Fibroblast of lung (primary cell): Measurements from ENCODE around the gene MACO1. TPM values are rescaled to one million over a fixed set of nuclear protein-coding genes. Genes with fewer than 3 reads are reported as not detected.

Experiments used
- DNase-seq, 2 donors: peaks; one replicate each; pipeline versions ENCODE4 v3.0.0 to v3.0.0-alpha.2; 2010; ENCODE audit warnings: low read depth in 2 of 2
- H2AFZ ChIP-seq: 2 replicates; pipeline ENCODE4 v1.5.1; 2012; ENCODE audit warnings: low read length, control low read depth, inconsistent platforms
- H3K27ac ChIP-seq: 2 replicates; pipeline ENCODE4 v1.5.1; 2011; ENCODE audit warnings: low read length, control low read depth; ENCODE audit not compliant: insufficient read depth
- H3K27me3 ChIP-seq: 2 replicates; pipeline ENCODE4 v1.5.1; 2011; ENCODE audit warnings: mild to moderate bottlenecking, low read length; ENCODE audit not compliant: control insufficient read depth, insufficient read depth
- H3K36me3 ChIP-seq: 2 replicates; pipeline ENCODE4 v1.5.1; 2011; ENCODE audit warnings: low read length; ENCODE audit not compliant: control insufficient read depth, insufficient read depth
- H3K4me1 ChIP-seq: 2 replicates; pipeline ENCODE4 v1.5.1; 2011; ENCODE audit warnings: low read length; ENCODE audit not compliant: control insufficient read depth, insufficient read depth; ENCODE audit errors: extremely low read depth
- H3K4me2 ChIP-seq: 2 replicates; pipeline ENCODE4 v1.5.1; 2011; ENCODE audit warnings: low read length, control low read depth; ENCODE audit not compliant: insufficient read depth; ENCODE audit errors: extremely low read depth
- H3K4me3 ChIP-seq, 4 experiments: fragments of 200-600 bp in 1 of 4; sonication (generic) in 1 of 4; replicated peaks in 1 of 4; 2 replicates each; pipeline ENCODE4 v1.5.1; 2011 to 2016; ENCODE audit warnings: low read length in 4 of 4, low read depth in 3 of 4, mild to moderate bottlenecking in 3 of 4, control low read depth in 2 of 4, inconsistent platforms in 1 of 4, mixed read lengths in 1 of 4; ENCODE audit not compliant: insufficient read depth in 1 of 4; ENCODE audit errors: control extremely low read depth in 1 of 4
- H3K79me2 ChIP-seq: 2 replicates; pipeline ENCODE4 v1.5.1; 2012; ENCODE audit warnings: mild to moderate bottlenecking, low read length, inconsistent platforms; ENCODE audit not compliant: control insufficient read depth, insufficient read depth
- H3K9ac ChIP-seq: 2 replicates; pipeline ENCODE4 v1.5.1; 2011; ENCODE audit warnings: mild to moderate bottlenecking, low read length, control low read depth; ENCODE audit not compliant: insufficient read depth
- H3K9me3 ChIP-seq: 2 replicates; pipeline ENCODE4 v1.5.1; 2012; ENCODE audit warnings: low read depth, low read length; ENCODE audit not compliant: control insufficient read depth, insufficient read depth
- H4K20me1 ChIP-seq: 2 replicates; pipeline ENCODE4 v1.5.1; 2011; ENCODE audit warnings: low read length; ENCODE audit not compliant: control insufficient read depth, insufficient read depth; ENCODE audit errors: extremely low read depth
- EZH2 ChIP-seq: IDR thresholded peaks from 2 replicates; pipeline ENCODE4 v1.5.1; 2012; ENCODE audit warnings: low read length, control low read depth, mild to moderate bottlenecking; ENCODE audit errors: missing control alignments
- polyA plus RNA-seq, 2 donors: library from polyadenylated mRNA; depleted of rRNA in 1 of 2; stranded (reverse) in 1 of 2; unstranded in 1 of 2; fragments of >200 nt; gene quantifications; 2 replicates each; pipeline ENCODE4 v1.2.1, GENCODE V29; 2011 to 2012; ENCODE audit warnings: missing spikeins in 1 of 2
- total RNA-seq: library from RNA; depleted of rRNA; stranded (reverse); fragments of >200 nt; gene quantifications from 2 replicates; pipeline ENCODE4 v1.2.1, GENCODE V29; 2014
- TF ChIP-seq, protein P1 (sequence below), 2 donors: IDR thresholded peaks in 1 of 2; conservative IDR thresholded peaks in 1 of 2; 1 replicate in 1 of 2; 2 replicates in 1 of 2; pipeline ENCODE4 v1.5.1; 2011 to 2012; ENCODE audit warnings: low read length in 2 of 2, control low read depth in 1 of 2, inconsistent platforms in 1 of 2, low read depth in 1 of 2, mild to moderate bottlenecking in 1 of 2

MACO1 gene
- total and polyA plus RNA-seq, 2 donors (not counting 1 experiment from before 2014, with no cell fraction given) = 14.2 to 17.5 TPM

DNA sequence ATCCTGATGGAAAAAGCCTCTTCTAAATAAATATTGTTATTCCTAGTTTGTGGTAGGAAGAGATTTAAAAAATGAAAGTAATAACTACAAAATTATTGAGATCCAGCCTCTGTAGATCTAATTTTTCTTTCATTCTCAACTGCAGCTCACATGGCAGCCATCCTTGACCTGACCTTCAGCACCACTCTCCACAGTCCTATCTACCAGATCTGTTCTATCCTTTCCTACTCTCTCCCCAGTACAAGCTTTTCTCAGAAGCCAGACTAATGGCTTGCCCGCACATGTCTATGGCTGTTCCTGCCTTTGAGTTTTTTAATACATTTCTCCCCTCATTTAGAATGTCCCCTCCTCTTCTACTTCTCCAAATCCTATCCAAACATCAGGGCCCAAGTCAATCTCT is 51.5 kb downstream of the MACO1 start:
- Histone ChIP-seq H3K27me3 (no peaks in the 10 kb centered on the region), H2AFZ (no peak overlapping the region), H3K79me2 (no peaks in the 10 kb centered on the region), H3K9ac (no peak overlapping the region), H3K4me1 (no peaks in the 10 kb centered on the region), H3K9me3 (no peaks in the 10 kb centered on the region), H3K27ac (no peak overlapping the region), H3K36me3 (no peaks in the 10 kb centered on the region), H3K4me3 (no peak overlapping the region), H4K20me1 (no peaks in the 10 kb centered on the region), H3K4me2 (no peak overlapping the region)
- TF ChIP-seq, protein P1, sequence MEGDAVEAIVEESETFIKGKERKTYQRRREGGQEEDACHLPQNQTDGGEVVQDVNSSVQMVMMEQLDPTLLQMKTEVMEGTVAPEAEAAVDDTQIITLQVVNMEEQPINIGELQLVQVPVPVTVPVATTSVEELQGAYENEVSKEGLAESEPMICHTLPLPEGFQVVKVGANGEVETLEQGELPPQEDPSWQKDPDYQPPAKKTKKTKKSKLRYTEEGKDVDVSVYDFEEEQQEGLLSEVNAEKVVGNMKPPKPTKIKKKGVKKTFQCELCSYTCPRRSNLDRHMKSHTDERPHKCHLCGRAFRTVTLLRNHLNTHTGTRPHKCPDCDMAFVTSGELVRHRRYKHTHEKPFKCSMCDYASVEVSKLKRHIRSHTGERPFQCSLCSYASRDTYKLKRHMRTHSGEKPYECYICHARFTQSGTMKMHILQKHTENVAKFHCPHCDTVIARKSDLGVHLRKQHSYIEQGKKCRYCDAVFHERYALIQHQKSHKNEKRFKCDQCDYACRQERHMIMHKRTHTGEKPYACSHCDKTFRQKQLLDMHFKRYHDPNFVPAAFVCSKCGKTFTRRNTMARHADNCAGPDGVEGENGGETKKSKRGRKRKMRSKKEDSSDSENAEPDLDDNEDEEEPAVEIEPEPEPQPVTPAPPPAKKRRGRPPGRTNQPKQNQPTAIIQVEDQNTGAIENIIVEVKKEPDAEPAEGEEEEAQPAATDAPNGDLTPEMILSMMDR (conservative IDR thresholded peaks at IDR 0.05 in 1 of 2, IDR thresholded peaks at IDR 0.05 in 1 of 2; ENCODE audit: low read depth in 1 of 2, low read length in 2 of 2) = no peak
- no peak for DNase-seq

DNA sequence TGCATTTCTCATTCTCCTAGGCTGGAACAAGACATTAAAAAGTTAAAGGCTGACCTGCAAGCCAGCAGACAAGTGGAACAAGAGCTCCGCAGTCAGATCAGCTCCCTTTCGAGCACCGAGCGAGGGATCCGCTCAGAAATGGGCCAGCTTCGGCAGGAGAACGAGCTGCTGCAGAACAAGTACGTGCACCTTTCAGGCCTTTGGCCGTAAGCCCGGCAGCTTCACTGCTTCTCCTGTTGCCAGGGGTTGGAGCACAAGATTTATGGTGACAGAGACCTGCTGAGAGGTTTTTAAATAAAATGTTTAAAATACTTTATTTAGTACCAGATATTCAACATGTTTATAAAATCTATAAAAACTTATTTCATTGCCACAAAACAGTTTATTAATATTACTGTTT is 53.4 kb downstream of the MACO1 start:
- no peaks in the 10 kb centered on the region for H3K9me3 ChIP-seq
- no peak overlapping the region for H3K4me3 ChIP-seq
- no peak for TF ChIP-seq EZH2
- TF ChIP-seq, protein P1 (conservative IDR thresholded peaks at IDR 0.05 in 1 of 2, IDR thresholded peaks at IDR 0.05 in 1 of 2; ENCODE audit: low read depth in 1 of 2, low read length in 2 of 2) = no peak
- H3K9ac ChIP-seq = no peak overlapping the region
- no peak overlapping the region for H3K27ac ChIP-seq
- H3K4me1 ChIP-seq = no peaks in the 10 kb centered on the region
- H3K27me3 ChIP-seq = no peaks in the 10 kb centered on the region
- no peak for DNase-seq
- no peak overlapping the region for H3K4me2 ChIP-seq
- H2AFZ ChIP-seq = no peak overlapping the region
- no peaks in the 10 kb centered on the region for H3K79me2 ChIP-seq
- H3K36me3 ChIP-seq = no peaks in the 10 kb centered on the region
- no peaks in the 10 kb centered on the region for H4K20me1 ChIP-seq

DNA sequence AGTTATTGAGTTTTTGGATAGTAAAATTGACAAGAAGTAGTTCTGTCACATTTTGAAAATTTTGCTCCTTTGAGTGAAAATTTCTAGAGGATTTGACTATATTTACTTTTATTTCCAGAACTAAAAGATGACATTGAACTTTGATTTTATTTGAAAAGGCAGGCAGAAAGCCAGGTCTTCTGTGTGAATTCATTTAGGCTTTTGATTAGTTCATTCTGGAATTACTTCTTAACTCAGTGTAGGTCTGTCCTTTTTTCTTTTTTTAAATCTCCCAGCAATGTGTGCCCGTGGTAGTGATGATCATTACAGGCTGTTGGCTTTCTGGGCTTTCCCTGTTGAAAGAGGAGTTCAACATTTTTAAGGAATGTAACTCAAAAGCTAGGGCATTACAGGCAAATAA is 53.8 kb downstream of the MACO1 start:
- H3K4me1 ChIP-seq = no peaks in the 10 kb centered on the region
- TF ChIP-seq, protein P1 (conservative IDR thresholded peaks at IDR 0.05 in 1 of 2, IDR thresholded peaks at IDR 0.05 in 1 of 2; ENCODE audit: low read depth in 1 of 2, low read length in 2 of 2) = no peak
- no peak for TF ChIP-seq EZH2

More for the DNA sequence above, 53.8 kb downstream of the MACO1 start:
- Histone ChIP-seq H3K27me3 (no peaks in the 10 kb centered on the region), H3K27ac (no peak overlapping the region), H3K9ac (no peak overlapping the region), H3K9me3 (no peaks in the 10 kb centered on the region), H3K4me3 (no peak overlapping the region), H3K36me3 (no peaks in the 10 kb centered on the region), H4K20me1 (no peaks in the 10 kb centered on the region), H3K79me2 (no peaks in the 10 kb centered on the region), H2AFZ (no peak overlapping the region), H3K4me2 (no peak overlapping the region)
- DNase-seq = no peak
